GM12892 (cell line): Measurements from ENCODE around the gene YIF1B.

ENCODE experiments used
- POLR2A ChIP-seq: IDR thresholded peaks from 2 replicates; pipeline ENCODE4 v1.6.1; 2011; ENCODE audit warnings: low read depth, low read length, control low read depth
- POLR2AphosphoS5 ChIP-seq: IDR thresholded peaks from 2 replicates; pipeline ENCODE4 v1.6.1; 2011; ENCODE audit warnings: low read depth, low read length, control low read depth
- TAF1 ChIP-seq: IDR thresholded peaks from 2 replicates; pipeline ENCODE4 v1.6.1; 2011; ENCODE audit warnings: low read depth, mild to moderate bottlenecking, control low read depth, low read length, borderline replicate concordance

DNA sequence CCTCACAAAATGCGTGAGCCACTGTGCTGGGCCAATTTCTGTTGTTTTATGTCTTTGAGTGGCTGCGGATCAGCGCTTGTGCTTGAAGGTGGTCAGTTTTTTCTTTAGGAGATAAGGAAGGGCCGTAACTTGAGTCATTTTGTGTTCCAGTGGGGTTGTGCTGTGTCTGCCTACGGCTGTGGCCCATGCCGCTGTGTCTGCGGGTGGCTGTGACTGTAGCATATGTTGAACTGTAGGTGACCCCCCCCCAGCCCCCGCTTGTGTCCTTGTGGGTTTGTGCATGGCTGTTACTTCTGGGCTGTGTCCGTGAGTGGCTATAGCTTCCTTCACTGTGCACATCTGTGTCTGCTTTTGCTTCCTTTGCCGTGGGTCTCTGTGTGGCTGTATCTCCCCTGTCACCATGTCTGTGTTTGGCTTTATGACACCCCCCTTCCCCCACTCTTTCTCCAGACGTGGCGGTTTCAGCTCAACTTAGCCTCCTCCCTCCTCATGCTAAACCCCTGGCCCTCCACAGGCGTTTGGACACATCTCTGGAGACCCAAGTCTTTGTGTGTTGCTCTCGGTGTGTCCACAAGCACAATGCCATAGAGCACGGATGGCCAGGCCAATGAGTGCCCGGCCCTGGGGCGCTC lies 60.2 kb downstream of the YIF1B start:
- no peak for TF ChIP-seq TAF1
- no peak for TF ChIP-seq POLR2A
- TF ChIP-seq POLR2AphosphoS5 = no peak
